Endothelial cell (in vitro differentiated cells): ENCODE data around the gene MBNL1. TPM values are rescaled to one million over a fixed set of nuclear protein-coding genes. Genes with fewer than 3 reads are reported as not detected.

ENCODE experiments used
- DNase-seq: peaks from one replicate; pipeline ENCODE4 v3.0.0; 2021; ENCODE audit warnings: low spot score
- H3K27ac Mint-ChIP-seq: one replicate; pipeline ENCODE4 v1.8.0; 2021; ENCODE audit warnings: mixed read lengths, inconsistent platforms; ENCODE audit not compliant: unreplicated experiment
- H3K27me3 Mint-ChIP-seq: one replicate; pipeline ENCODE4 v1.8.0; 2021; ENCODE audit warnings: mild to moderate bottlenecking, moderate library complexity, mixed read lengths, inconsistent platforms; ENCODE audit not compliant: unreplicated experiment
- H3K36me3 Mint-ChIP-seq: one replicate; pipeline ENCODE4 v1.8.0; 2021; ENCODE audit warnings: mild to moderate bottlenecking, low read depth, mixed read lengths, inconsistent platforms; ENCODE audit not compliant: unreplicated experiment
- H3K4me1 Mint-ChIP-seq: one replicate; pipeline ENCODE4 v1.8.0; 2021; ENCODE audit warnings: mild to moderate bottlenecking, mixed read lengths, inconsistent platforms; ENCODE audit not compliant: unreplicated experiment
- H3K4me3 Mint-ChIP-seq: one replicate; pipeline ENCODE4 v1.8.0; 2021; ENCODE audit warnings: mild to moderate bottlenecking, mixed read lengths, inconsistent platforms; ENCODE audit not compliant: unreplicated experiment
- H3K9me3 Mint-ChIP-seq: one replicate; pipeline ENCODE4 v1.8.0; 2021; ENCODE audit warnings: mixed read lengths, inconsistent platforms; ENCODE audit not compliant: unreplicated experiment
- CTCF ChIP-seq: fragments of 200-600 bp; sonication (generic); IDR thresholded peaks from one replicate; pipeline ENCODE4 v1.5.0; 2021; ENCODE audit warnings: antibody characterized with exemption; ENCODE audit not compliant: unreplicated experiment
- total RNA-seq: library from RNA; stranded (reverse); fragmentation: NEBNext Ultra II Directional; extraction: Animal tissue kit (Norgen Biotek cat#: 25700); gene quantifications from one replicate; pipeline ENCODE4 v1.2.1, GENCODE V29; 2021; ENCODE audit not compliant: unreplicated experiment

The MBNL1 gene
- total RNA-seq, 1 donor from 2014 or later = 54.1 TPM

GRCh38 chr3:152259468-152259867 lies 9.3 kb upstream of the MBNL1 start:
- Mint-ChIP-seq H3K9me3 (no peaks in the 10 kb centered on the region), H3K4me1 (no peaks in the 10 kb centered on the region), H3K4me3 (no peak overlapping the region), H3K27me3 (no peaks in the 10 kb centered on the region), H3K36me3 (no peaks in the 10 kb centered on the region), H3K27ac (no peak overlapping the region)
- no peak for DNase-seq
- TF ChIP-seq CTCF = no peak

DNA sequence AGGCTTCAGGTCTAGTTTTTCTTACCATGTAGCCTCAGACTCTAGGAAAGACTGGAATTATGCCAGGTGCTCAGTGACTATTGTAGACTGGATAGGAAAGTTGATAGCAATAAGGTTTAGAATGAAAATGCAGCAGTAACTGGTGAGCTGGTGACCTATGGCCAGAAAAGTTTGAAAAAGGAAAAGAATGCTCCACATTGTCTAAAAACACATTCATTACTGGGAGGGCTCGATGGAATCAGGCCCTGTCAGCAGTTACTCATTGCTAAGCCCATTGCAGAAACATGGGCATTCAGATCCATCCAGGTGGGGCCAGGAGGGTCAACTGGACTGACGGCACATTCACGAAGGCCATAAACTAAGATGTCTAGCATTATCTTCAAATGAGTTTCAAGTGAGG lies 8.7 kb upstream of the MBNL1 start:
- Mint-ChIP-seq H3K27ac (no peak overlapping the region), H3K36me3 (no peaks in the 10 kb centered on the region), H3K4me1 (no peaks in the 10 kb centered on the region), H3K27me3 (no peaks in the 10 kb centered on the region), H3K4me3 (no peak overlapping the region), H3K9me3 (no peaks in the 10 kb centered on the region)
- no peak for DNase-seq
- TF ChIP-seq CTCF = no peak

- Mint-ChIP-seq H3K4me3 (no peak overlapping the region), H3K27me3 (no peaks in the 10 kb centered on the region), H3K9me3 (no peaks in the 10 kb centered on the region), H3K4me1 (no peaks in the 10 kb centered on the region), H3K36me3 (no peaks in the 10 kb centered on the region), H3K27ac (no peak overlapping the region)
- no peak for DNase-seq
- no peak for TF ChIP-seq CTCF
Observed at GRCh38 chr3:152260529-152260928, 8.2 kb upstream of the MBNL1 start.

DNA sequence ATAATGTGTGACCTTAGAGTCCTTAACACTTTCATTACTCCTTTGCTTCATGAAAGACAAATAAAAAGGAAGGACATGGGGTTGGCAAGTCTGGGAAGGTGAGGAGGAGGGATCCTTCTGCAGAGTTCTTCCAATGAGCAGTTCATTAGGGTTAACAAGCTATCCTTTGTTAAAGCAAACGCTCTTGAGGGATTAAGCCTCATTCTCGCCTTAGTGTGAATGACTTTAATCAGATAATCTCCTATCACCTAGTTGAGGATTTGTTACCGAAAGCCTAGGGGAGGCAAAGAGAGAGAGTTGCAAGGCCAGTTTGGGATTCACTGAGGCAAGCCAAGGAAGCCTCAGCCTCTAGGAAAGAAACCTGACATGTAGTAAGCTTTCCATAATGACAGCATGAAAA lies 7.4 kb upstream of the MBNL1 start:
- Mint-ChIP-seq H3K27me3 (no peaks in the 10 kb centered on the region), H3K4me1 (no peaks in the 10 kb centered on the region), H3K27ac (no peak overlapping the region), H3K4me3 (no peak overlapping the region), H3K36me3 (no peaks in the 10 kb centered on the region), H3K9me3 (no peaks in the 10 kb centered on the region)
- DNase-seq = no peak
- TF ChIP-seq CTCF = no peak

DNA sequence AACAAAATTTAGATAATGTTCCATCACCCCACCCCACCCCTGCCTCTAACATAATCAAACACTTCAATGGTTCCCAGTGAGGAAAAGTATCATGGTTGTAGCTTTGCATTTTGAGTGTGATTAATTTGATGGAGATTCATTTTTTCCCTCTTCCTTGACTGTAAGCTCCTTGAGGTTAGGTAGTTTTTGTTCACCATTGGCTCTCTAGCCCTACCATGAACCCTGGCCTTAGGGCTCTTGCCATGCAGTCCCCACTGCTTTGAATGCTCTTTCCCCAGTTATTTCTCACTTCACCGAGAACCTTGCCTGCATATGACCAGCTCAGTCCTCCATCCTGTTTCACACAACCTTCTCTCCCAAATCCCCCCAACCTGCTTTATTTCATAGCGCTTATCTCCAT lies 5.0 kb upstream of the MBNL1 start:
- TF ChIP-seq CTCF = no peak
- no peak overlapping the region for H3K4me3 Mint-ChIP-seq
- no peak overlapping the region for H3K27ac Mint-ChIP-seq
- H3K36me3 Mint-ChIP-seq = no peaks in the 10 kb centered on the region
- peaks cover 2% of the 10 kb centered on the region for H3K27me3 Mint-ChIP-seq
- peaks cover 12% of the 10 kb centered on the region for H3K4me1 Mint-ChIP-seq
- no peak for DNase-seq
- no peaks in the 10 kb centered on the region for H3K9me3 Mint-ChIP-seq
